ENCODE measurements around the gene CAMK1D. TPM values are rescaled to one million over a fixed set of nuclear protein-coding genes. Genes with fewer than 3 reads are reported as not detected.
"Not testable (repeated sequence)": the region's sequence is repeated elsewhere in the genome, so short reads cannot be mapped to it uniquely, and the experiment has no call there.

The CAMK1D gene
- polyA plus RNA-seq, 1 of the 3 experiments (the other 2 are of a cell fraction): 4.1 TPM

GRCh38 chr10:12742771-12743170, 393.4 kb downstream of the CAMK1D start:
- TF ChIP-seq MEF2A (IDR thresholded peaks at IDR 0.05; ENCODE audit: borderline replicate concordance, low read depth): no peak
- TF ChIP-seq TCF12 (IDR thresholded peaks at IDR 0.05): no peak
- TF ChIP-seq RAD21 (IDR thresholded peaks at IDR 0.05; ENCODE audit: low read length): no peak
- no peak for TF ChIP-seq GATA2 (CRISPR knock-in tag; IDR thresholded peaks at IDR 0.05)
- no peak for TF ChIP-seq JUND (IDR thresholded peaks at IDR 0.05)
- TF ChIP-seq ELF1 (IDR thresholded peaks at IDR 0.05): no peak
- TF ChIP-seq MXI1 (IDR thresholded peaks at IDR 0.05; ENCODE audit: low read depth, low read length): no peak
- TF ChIP-seq RFX5 (IDR thresholded peaks at IDR 0.05; ENCODE audit: low read length): no peak
- TF ChIP-seq SIN3A (IDR thresholded peaks at IDR 0.05; ENCODE audit: borderline replicate concordance, low read depth, low read length): no peak
- TF ChIP-seq, protein P1, sequence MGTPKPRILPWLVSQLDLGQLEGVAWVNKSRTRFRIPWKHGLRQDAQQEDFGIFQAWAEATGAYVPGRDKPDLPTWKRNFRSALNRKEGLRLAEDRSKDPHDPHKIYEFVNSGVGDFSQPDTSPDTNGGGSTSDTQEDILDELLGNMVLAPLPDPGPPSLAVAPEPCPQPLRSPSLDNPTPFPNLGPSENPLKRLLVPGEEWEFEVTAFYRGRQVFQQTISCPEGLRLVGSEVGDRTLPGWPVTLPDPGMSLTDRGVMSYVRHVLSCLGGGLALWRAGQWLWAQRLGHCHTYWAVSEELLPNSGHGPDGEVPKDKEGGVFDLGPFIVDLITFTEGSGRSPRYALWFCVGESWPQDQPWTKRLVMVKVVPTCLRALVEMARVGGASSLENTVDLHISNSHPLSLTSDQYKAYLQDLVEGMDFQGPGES (IDR thresholded peaks at IDR 0.05; ENCODE audit: low read depth, low read length): no peak
- no peak for TF ChIP-seq FOXM1 (IDR thresholded peaks at IDR 0.05; ENCODE audit: low read depth)
- TF ChIP-seq FOXJ3 (CRISPR knock-in tag; IDR thresholded peaks at IDR 0.05): no peak
- no peak for TF ChIP-seq EZH2phosphoT487 (IDR thresholded peaks at IDR 0.05; ENCODE audit: borderline replicate concordance, low read depth)
- Histone ChIP-seq H3K27ac (ENCODE audit: low read depth in 2 of 2, low read length in 1 of 2) (no peak overlapping the region), H3F3A (replicated peaks; ENCODE audit: insufficient read depth) (no peaks in the 10 kb centered on the region), H3K4me2 (no peak overlapping the region), H2AFZ (ENCODE audit: low read depth) (no peak overlapping the region), H4K20me1 (ENCODE audit: insufficient read depth) (no peaks in the 10 kb centered on the region), H3K4me3 (ENCODE audit: low read depth in 2 of 2, low read length in 1 of 2) (no peak overlapping the region), H3K9me3 (no peaks in the 10 kb centered on the region), H3K36me3 (replicated peaks in 1 of 2; ENCODE audit: control insufficient read depth in 1 of 2, insufficient read depth in 2 of 2, low read length in 1 of 2) (no peaks in the 10 kb centered on the region), H3K79me2 (ENCODE audit: insufficient read depth) (no peaks in the 10 kb centered on the region), H3K27me3 (ENCODE audit: insufficient read depth) (no peaks in the 10 kb centered on the region), H3K4me1 (ENCODE audit: control insufficient read depth in 1 of 2, insufficient read depth in 2 of 2, low read depth in 1 of 2, low read length in 1 of 2) (no peaks in the 10 kb centered on the region), H3K9ac (no peak overlapping the region), H3K9me2 (no peaks in the 10 kb centered on the region)
- POLR2A ChIA-PET: no interaction called here
- CTCF ChIA-PET: interaction anchor here (1.1 to 1.9 kb wide), 3 partner anchors 159 to 357 kb away, joined by 3 to 4 read pairs (median 4); partner anchors contain the start of gene OPTN
- WGBS (ENCODE audit: low lambda C conversion rate): 90% methylated on average over 10 of the region's 10 CpGs
- DNase-seq: no peak

- POLR2A ChIA-PET: not testable (repeated sequence)
Observed at GRCh38 chr10:12743466-12743865, 394.1 kb downstream of the CAMK1D start.

GRCh38 chr10:12743941-12744340, 394.6 kb downstream of the CAMK1D start:
- Histone ChIP-seq H3K9me3 (no peaks in the 10 kb centered on the region), H3F3A (replicated peaks; ENCODE audit: insufficient read depth) (no peaks in the 10 kb centered on the region), H3K9me2 (no peaks in the 10 kb centered on the region), H3K79me2 (ENCODE audit: insufficient read depth) (no peaks in the 10 kb centered on the region), H3K4me1 (ENCODE audit: control insufficient read depth in 1 of 2, insufficient read depth in 2 of 2, low read depth in 1 of 2, low read length in 1 of 2) (no peaks in the 10 kb centered on the region), H3K27ac (ENCODE audit: low read depth in 2 of 2, low read length in 1 of 2) (no peak overlapping the region), H3K27me3 (ENCODE audit: insufficient read depth) (no peaks in the 10 kb centered on the region), H4K20me1 (ENCODE audit: insufficient read depth) (no peaks in the 10 kb centered on the region), H3K9ac (no peak overlapping the region), H3K36me3 (replicated peaks in 1 of 2; ENCODE audit: control insufficient read depth in 1 of 2, insufficient read depth in 2 of 2, low read length in 1 of 2) (no peaks in the 10 kb centered on the region), H3K4me3 (ENCODE audit: low read depth in 2 of 2, low read length in 1 of 2) (no peak overlapping the region), H2AFZ (ENCODE audit: low read depth) (no peak overlapping the region), H3K4me2 (no peak overlapping the region)
- POLR2A ChIA-PET: no interaction called here
- 94% methylated on average over 4 of the region's 4 CpGs for WGBS (ENCODE audit: low lambda C conversion rate)
- DNase-seq: no peak
- no peak for TF ChIP-seq TCF12 (IDR thresholded peaks at IDR 0.05)
- TF ChIP-seq GATA2 (CRISPR knock-in tag; IDR thresholded peaks at IDR 0.05): no peak
- TF ChIP-seq TEAD4 (IDR thresholded peaks at IDR 0.05; ENCODE audit: borderline replicate concordance, insufficient read depth): no peak
- no peak for TF ChIP-seq GABPA (IDR thresholded peaks at IDR 0.05; ENCODE audit: low read depth)
- TF ChIP-seq CTCF (IDR thresholded peaks at IDR 0.05): no peak
- no peak for TF ChIP-seq NRF1 (IDR thresholded peaks at IDR 0.05; ENCODE audit: low read depth, low read length)
- no peak for TF ChIP-seq MXI1 (IDR thresholded peaks at IDR 0.05; ENCODE audit: low read depth, low read length)
- no peak for TF ChIP-seq NFIC (IDR thresholded peaks at IDR 0.05; ENCODE audit: borderline replicate concordance)
- TF ChIP-seq RXRA (IDR thresholded peaks at IDR 0.05; ENCODE audit: borderline replicate concordance, low read depth): no peak
- TF ChIP-seq RAD21 (IDR thresholded peaks at IDR 0.05; ENCODE audit: low read length): no peak
- CTCF ChIA-PET: no interaction called here

More at GRCh38 chr10:12743466-12743865, 394.1 kb downstream of the CAMK1D start:
- H3K9me3 ChIP-seq; H2AFZ ChIP-seq (ENCODE audit: low read depth); DNase-seq; H4K20me1 ChIP-seq (ENCODE audit: insufficient read depth); H3K79me2 ChIP-seq (ENCODE audit: insufficient read depth); H3K4me3 ChIP-seq (ENCODE audit: low read depth in 2 of 2, low read length in 1 of 2); H3K36me3 ChIP-seq (replicated peaks in 1 of 2; ENCODE audit: control insufficient read depth in 1 of 2, insufficient read depth in 2 of 2, low read length in 1 of 2); H3K4me2 ChIP-seq; H3F3A ChIP-seq (replicated peaks; ENCODE audit: insufficient read depth); H3K27me3 ChIP-seq (ENCODE audit: insufficient read depth); H3K4me1 ChIP-seq (ENCODE audit: control insufficient read depth in 1 of 2, insufficient read depth in 2 of 2, low read depth in 1 of 2, low read length in 1 of 2); H3K9me2 ChIP-seq; H3K27ac ChIP-seq (ENCODE audit: low read depth in 2 of 2, low read length in 1 of 2); H3K9ac ChIP-seq: not testable (repeated sequence)
- 71% methylated on average over 3 of the region's 3 CpGs for WGBS (ENCODE audit: low lambda C conversion rate)
- CTCF ChIA-PET: interaction anchor here (1.9 kb wide), 1 partner anchor 356 kb away, joined by 4 read pairs; the partner anchor contains the start of gene OPTN

Data from SK-N-SH (cell line).